HG03103 (cell line): ENCODE data around the gene NID1.
"Not testable (repeated sequence)": the region's sequence is repeated elsewhere in the genome, so short reads cannot be mapped to it uniquely, and the experiment has no call there.

Source experiments
- ATAC-seq: cut with Tn5 transposase; IDR thresholded peaks from one replicate; pipeline ENCODE4 v1.9.1; 2021; ENCODE audit warnings: low read depth; ENCODE audit not compliant: unreplicated experiment

Gene NID1

DNA sequence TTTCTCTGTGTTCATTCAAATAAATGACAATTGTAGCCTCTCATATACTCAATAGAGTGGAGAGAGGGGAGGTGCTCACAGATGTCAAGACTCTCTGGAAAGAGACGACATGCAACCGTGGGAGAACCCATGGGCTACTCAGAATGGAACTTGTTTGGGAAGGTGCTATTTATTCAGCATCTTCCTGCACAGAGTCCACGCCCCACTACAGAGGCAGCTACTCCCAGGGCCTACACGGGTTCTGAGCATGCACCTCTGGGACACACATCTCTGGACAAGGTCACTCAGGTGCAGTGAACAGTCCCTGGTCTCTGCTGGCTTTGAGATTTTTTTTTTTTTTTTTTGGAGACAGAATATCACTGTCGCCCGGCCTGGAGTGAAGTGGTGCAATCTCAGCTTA is 64.1 kb downstream of the NID1 start:
- no peak for ATAC-seq

GRCh38 chr1:235999259-235999925 is 65.5 kb downstream of the NID1 start:
- peak; percentile 80 for ATAC-seq

DNA sequence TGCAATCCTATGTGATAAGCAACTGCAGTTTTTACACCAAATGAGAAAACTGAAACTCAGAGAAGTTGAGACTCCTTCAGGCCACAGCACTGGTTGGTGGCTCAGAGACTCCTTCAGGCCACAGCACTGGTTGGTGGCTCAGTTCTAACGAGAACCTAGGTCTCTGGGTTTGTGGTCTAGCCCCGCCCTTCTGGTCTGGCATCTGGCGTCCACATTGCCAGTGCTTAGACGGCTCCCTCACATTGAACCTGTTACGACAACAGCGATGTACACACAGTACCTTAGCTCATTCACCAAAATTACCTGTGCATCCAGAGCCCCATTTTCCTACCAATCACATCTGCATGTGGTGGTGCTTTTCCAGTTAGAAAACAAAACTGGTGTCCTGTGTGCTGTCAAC is 66.1 kb downstream of the NID1 start:
- ATAC-seq: peak; percentile 39

DNA sequence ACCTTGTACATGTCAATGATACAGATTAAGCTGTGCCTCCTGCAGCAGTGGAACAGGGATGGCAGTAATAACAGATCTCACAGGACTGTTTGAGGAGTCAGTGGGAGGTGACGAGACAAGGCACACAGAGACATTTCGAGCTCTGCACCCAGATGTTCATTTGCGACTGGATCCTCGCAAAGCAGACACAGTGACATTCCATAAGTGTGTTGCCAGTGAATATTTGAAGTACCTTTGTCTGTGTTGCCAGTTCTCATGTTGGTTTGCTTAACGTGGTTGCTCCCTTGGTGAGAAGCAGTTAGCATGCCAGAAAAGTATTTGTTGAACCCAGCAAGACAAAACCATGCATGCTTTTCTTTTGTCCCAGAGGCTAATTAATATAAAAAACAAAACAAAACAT is 67.0 kb downstream of the NID1 start:
- no peak for ATAC-seq

- ATAC-seq: no peak
Measured at GRCh38 chr1:235997049-235997448, 67.8 kb downstream of the NID1 start.

GRCh38 chr1:235996048-235996785 is 68.7 kb downstream of the NID1 start:
- ATAC-seq: no peak

DNA sequence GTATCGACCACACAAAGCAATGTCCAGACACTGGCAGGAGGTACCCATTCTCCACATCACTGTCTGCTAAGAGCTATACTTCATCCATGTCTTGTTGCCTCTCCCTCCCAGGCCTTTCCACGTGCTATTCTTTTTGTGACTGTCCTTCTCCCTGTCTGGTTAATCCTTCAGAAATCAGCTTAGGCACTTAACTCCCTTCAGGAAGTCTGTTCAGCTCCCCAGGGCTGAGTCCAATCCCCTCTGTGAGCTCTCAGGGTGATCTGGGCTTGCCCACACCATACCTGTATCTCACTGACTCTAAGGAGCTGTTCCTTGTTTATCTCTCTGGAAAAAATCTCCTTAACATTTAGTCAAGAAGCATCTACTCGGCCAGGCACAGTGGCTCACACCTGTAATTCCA is 69.4 kb downstream of the NID1 start:
- no peak for ATAC-seq

- no peak for ATAC-seq
Measured at GRCh38 chr1:235993652-235994051, 71.2 kb downstream of the NID1 start.

DNA sequence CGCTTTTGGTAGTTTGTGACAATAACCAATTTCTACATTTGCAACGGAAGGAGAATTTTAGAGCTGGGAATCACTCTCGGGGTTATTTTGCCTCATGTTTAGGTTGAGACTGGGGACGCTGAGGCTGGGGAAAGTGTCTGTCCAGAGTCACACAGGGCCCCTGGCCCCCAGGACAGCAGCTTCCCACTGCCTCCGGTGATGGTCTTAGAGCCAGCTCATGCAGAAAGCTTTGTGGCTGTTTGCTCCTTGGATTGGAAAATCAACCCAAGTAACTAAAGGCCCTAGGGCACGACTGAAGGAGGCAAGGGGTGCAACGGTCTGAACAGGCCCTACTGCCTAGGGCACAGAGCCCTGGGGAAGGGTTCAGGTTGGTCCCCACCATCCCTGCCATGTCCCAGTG is 72.0 kb downstream of the NID1 start:
- ATAC-seq: no peak

- ATAC-seq: no peak
Measured at GRCh38 chr1:235992346-235992745, 72.5 kb downstream of the NID1 start.

DNA sequence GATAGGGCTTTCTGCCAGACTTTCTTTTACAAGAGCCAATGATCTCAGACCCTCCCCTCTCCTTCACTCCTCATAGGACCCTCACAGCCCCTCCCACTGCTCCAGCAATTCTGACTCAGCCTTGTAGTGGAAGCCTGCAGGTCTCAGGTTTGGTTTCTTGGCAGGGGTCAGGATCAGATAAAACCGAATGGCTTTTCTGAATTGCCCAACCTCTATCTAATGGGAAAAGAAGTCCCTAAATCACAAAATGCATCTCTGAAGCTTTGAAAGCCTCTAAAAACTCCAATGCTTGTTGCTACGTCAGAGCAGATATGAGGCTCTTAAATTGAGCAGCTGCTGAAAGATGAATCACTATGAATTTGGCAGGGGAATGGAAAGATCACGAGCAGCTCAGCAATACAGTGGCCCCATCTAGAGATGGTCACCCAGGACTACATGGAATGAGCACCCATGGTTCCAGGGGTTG is 74.5 kb downstream of the NID1 start:
- no peak for ATAC-seq

DNA sequence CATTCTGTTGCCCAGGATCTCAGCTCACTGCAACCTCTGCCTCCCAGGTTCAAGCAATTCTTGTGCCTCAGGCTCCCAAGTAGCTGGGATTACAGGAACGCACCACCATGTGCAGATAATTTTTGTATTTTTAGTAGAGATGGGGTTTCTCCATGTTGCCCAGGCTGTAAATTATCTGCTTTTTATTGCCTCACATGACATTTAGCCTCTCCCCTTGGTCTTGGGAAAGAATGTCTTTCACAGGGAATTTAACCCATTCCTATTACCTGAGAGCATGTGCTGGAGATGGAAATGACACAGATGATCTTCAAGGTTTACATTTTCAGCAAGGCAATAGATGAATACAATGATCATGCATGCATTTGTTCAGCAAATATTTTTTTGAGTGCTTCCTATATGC is 75.8 kb downstream of the NID1 start:
- ATAC-seq: no peak

GRCh38 chr1:235986869-235987268 is 78.0 kb downstream of the NID1 start:
- ATAC-seq: no peak

DNA sequence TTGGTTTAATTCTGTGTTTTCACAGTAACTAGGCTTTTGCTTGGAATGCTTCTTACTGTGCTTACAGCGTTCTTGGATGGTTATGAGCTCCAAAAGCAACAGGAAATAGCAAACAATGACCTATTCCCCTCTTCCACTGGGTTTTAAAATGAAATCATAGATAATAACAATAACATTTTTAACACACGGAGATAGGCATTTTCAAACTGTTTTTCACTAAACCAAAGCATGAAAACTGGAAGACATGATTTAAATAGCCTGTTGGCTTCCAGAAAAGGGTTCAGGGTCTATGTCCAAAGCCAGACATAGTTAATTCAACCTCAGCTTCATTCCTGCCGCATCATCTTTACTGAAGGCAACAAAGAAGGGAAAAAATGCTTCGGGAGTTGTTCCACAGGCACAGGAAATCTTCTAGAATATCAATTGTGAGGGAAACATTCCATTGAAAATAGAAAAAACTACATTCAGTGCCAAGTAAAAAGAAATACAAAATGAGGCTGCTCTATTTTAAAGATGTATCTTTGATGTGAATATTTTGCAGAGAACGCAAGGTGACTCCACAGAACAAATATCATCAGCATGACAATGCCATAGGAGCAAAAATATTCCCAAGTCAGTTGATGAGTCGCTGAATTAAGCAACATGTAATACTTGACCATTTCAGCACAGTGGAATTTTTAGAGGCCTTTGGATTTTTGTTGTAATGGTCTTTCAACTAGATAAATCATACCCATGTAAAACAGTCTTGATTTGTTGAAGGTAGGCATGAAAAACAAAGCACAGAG is 80.7 kb downstream of the NID1 start:
- no peak for ATAC-seq

DNA sequence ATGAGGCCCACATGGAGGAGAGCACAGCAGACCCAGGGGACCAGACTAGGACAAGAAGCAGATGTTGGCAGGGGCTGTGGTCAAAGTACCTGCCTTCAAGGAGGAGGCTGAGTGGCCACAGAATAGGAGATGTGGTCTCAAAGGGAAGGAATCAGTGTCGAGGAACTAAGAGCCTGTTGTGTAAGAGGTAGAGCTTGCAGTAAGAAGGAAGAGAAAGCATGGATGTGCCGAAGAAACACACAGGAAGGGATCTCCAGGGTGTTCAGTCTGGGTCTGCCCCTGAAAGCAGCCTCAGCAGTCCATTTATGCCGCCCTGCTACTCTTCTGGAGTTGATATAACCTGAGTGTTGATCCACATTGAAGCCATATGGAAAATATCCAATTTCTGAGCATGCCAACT is 83.9 kb downstream of the NID1 start:
- no peak for ATAC-seq

- ATAC-seq: no peak
Measured at GRCh38 chr1:235979716-235980333, 85.1 kb downstream of the NID1 start.

DNA sequence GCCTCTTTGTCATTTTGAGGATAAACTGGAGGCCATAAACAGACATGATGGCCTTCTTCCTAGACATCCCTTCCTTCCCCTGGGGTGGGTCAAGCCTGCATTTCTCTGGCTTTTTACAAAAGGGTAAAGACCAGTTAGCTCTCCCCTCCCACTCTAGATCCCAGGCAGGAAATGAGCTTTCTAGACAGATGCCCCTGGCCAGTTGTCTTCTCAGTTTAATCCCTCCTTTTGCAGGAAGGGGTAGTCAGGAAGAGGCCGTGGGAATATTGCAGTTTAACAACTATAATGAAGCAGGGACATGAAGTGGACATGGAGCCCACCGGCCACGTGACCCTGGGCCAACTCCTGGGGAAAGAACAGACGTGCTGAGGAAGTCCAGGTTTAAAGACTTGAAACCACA is 85.7 kb downstream of the NID1 start:
- no peak for ATAC-seq

- no peak for ATAC-seq
Measured at GRCh38 chr1:235976490-235976889, 88.4 kb downstream of the NID1 start.

- no peak for ATAC-seq
Measured at GRCh38 chr1:235974616-235975015, 90.3 kb downstream of the NID1 start.

- not testable (repeated sequence) for ATAC-seq
Measured at GRCh38 chr1:235972691-235973090, 92.2 kb downstream of the NID1 start.

- peak; percentile 30 for ATAC-seq
Measured at GRCh38 chr1:235972311-235972689, 92.6 kb downstream of the NID1 start.
